GM18508 (cell line): Measurements from ENCODE around the gene TTC33.
"Not testable (repeated sequence)": the region's sequence is repeated elsewhere in the genome, so short reads cannot be mapped to it uniquely, and the experiment has no call there.

Experiments
- ATAC-seq: cut with Tn5 transposase; IDR thresholded peaks from one replicate; pipeline ENCODE4 v1.9.1; 2021; ENCODE audit warnings: moderate number of reproducible peaks; ENCODE audit not compliant: insufficient read depth, unreplicated experiment

TTC33 gene

DNA sequence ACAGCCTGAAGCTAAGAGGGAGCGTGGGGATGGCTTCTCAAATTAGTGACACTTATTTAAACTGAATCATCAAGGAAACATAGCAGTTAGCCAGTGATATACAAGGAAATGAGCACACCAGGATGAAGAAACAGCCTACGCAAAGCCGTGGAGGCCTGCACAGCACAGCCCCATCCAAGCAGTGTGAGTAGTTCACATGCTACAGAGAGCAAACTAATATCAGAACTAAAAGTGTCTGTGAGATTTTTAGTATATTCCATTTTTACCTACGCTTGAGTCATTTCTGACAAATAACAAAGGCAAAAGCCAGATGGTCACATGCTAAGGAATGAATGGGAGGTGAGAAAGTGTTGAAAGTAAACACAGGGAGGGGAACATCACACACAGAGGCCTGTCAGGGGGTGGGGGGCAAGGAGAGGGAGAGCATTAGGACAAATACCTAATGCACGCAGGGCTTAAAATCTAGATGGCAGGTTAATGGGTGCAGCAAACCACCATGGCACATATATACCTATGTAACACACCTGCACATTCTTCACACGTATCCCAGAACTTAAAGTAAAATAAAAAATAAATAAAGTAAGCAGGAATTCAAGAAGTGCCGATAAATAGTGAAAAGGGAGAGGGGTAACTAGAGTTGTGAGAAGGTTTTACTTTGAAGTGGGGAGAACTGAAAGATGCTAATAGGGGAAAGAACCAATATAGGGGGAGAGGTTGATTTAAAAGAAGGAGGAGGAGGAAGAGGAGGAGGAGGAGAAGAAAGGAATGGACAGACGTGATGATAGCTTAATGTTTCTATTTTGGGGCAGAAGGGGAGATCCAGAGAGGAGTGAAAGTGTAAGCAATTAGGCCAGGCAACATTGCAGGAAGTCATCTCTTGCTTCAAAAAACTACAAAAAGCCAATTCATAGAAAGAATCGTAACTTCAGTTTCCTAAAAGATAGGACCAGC, 177.0 kb downstream of the TTC33 start:
- peak; percentile 93 for ATAC-seq

DNA sequence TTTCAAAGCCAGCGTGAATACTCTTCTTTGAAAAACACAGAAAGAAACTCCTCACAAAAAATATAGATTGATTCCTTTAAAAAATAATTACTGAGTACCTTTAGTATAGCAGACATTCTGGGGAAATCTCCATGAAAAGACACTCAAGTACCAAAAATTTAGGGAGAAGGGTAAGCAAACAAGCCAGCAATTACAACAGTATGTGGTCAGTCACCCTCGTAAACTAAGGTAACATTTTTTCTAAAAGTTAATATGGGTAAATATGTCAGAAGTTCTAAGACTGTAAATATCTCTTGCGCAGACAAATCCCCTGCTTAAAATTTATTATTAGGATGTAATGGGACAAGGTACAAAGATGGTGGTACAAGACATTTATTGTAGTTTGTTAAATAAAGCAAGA, 178.0 kb downstream of the TTC33 start:
- no peak for ATAC-seq

DNA sequence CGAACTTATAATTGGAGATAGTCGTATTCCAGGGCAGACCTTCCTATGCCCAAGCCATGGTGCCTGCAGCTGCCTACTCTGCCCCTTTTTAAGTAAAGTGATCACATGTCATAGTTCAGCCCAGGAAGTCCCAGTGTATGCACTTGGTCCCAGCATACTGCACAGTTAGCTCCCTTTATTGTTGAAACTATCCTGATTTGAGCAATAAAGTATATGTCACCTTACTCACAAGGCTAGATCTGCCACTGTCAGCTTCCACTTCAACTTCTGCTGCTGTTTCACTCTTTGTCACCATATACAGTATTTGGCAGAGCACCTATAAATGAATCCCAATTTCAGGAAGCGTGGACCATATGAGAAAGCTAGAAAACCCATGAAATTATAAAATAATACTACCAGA, 179.8 kb downstream of the TTC33 start:
- no peak for ATAC-seq

DNA sequence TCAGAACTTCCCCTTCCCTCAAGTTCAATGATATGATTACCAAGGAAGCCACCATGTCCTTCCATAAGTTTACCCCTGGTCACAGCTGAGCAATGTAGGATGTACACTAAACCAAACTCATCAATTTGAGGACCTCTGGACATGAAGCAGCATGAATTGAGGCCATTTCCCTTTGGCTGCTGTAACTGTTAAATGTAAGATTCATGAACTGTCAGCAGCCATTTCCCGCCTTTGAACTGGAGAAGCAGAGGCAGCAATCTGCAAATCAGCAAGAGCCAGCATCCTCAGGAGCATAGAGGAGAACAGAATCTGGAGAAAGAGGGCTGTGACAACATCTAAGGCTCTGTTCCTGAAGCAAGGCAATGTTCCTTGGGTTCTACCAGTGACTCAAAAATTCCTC, 180.3 kb downstream of the TTC33 start:
- no peak for ATAC-seq

DNA sequence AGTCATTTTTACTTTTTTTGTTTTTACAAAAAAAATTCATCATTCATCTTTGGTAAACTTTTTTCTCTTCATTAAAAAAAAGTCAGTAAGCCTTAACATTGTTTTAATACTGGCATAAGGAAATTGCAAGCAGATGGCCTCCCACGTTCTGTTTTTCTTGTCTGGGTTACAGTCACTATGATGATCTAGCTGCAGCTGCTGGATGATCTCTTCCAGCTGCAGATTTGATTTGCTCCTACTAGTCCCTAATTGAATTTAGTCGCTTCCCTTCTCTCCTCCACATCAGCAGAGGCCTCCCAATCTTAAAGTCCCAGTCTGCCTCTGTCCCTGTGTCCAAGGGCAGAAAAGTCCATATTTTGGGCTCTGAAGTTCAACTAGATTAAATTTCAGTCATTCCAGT, 182.8 kb downstream of the TTC33 start:
- no peak for ATAC-seq

DNA sequence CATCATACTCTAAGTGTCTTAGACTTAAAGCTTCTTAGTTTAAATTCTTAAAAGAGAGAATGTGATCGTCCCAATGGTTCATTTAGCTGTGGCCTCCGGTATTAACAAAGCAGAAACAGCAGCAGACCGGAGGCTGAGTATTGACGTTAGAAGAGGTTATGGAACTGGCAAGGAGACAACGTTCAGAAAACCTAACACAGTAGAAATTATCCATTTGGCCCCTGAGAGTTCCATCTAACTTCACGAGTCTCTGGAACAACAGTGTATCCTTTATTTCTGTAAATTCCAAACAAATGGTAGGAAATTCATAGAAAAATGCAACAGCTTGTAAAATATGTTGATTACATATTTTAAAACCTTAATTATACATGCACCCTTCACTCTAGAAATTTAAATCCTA, 183.4 kb downstream of the TTC33 start:
- no peak for ATAC-seq

DNA sequence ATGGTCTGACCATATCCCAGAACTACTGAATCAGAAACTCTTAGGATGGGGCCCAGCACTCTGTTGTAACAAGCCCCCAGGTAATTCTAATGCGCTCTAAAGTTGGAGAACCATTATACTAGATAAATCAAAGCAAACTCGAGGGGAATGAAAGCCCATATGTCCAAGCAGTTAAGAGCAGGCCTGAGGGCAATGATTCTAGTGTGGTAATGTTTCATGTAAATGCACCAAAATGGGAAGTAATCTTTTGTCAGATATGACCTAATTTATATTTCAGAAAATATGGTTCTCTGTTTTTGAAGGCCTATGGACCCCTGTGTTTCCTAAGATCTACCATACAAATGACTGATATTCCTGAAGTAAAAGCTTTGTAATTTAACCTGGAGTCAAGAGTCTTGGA, 184.0 kb downstream of the TTC33 start:
- no peak for ATAC-seq

DNA sequence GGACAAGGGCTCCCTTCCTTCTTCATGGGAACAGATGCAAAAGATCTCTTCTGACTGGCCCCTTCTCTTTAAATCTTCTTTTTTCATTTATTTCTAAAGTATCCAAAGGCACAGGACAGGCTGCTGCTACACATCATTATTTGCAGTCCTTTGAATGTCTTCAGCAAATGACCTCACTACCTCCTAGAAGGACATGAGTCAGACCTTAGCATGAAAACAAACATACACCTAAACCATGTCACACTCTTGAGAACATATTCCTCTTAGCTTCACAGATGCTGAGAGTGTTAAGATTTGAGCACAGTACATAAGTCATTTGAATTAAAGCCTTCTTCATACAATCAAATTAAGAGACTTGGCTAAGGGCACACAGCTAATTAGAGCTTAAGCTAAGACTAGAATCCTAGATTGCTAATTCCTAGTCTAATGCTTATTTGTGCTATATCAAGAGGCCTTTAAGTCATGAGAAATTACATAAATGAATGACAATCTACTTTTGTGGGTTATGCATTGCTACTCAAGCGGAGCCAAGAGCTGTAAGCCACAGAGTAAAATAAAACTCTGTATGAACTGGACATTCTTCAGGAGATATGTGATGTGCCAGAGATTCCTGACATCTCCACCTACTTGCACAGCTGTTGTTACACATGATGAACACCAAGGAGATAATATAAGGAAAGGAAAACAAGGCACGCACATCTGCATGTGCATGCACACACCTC, 185.2 kb downstream of the TTC33 start:
- peak; percentile 89 for ATAC-seq

DNA sequence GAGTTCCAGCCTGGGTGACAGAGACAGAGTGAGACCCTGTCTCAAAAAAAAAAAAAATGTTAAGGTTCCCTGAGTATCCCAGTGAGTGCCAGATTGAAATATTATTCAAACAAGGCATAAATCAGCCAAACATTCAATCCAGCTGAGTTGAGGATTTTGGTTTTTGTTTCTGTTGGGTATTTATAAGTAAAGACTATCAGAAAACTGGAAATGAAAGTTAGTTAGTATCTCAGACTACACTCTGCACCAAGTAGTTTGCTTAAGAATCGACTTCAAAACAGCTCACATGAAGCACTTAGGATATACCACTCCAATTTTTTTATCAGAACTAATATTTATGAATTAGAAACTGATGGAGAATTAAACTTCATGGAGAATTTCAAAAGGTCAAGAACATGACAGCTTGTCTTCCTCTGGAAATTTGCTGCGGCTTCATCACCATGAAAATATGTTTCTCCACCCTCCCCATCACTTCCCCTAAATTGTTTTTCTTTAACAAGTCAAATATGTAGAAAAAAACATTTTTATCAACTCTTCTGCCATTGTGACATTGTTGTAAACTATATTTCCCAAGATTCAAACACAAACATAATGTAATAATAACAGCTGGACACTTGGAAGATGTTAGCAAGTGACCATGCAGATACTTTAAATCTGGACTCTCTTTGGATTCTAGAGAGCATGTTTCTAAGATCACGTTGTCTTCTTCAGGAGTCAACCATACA, 186.1 kb downstream of the TTC33 start:
- ATAC-seq: no peak

DNA sequence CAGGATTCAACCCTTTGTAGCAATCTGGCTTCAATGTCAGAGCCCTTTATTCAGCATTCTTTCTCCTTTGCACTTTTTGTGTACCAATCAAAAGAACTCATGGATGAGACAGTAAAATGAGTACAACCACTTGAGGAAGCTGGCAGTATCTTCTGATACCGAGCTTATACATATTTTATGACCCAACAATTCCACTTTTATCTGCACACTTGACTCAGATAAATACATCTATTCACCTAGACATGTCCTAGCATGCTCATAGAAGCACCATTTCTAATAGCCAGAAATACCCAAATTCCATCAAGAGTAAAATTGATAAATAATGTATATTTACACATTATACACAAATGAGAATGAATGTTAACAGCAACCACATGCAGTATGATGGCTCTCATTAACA, 187.2 kb downstream of the TTC33 start:
- no peak for ATAC-seq

DNA sequence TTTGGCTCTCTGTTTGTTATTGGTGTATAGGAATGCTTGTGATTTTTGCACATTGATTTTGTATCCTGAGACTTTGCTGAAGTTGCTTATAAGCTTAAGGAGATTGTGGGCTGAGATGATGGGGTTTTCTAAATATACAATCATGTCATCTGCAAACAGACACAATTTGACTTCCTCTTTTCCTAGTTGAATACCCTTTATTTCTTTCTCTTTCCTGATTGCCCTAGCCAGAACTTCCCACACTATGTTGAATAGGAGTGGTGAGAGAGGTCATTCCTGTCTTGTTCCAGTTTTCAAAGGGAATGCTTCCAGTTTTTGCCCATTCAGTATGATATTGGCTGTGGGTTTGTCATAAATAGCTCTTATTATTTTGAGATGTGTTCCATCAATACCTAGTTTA, 192.6 kb downstream of the TTC33 start:
- ATAC-seq: not testable (repeated sequence)

DNA sequence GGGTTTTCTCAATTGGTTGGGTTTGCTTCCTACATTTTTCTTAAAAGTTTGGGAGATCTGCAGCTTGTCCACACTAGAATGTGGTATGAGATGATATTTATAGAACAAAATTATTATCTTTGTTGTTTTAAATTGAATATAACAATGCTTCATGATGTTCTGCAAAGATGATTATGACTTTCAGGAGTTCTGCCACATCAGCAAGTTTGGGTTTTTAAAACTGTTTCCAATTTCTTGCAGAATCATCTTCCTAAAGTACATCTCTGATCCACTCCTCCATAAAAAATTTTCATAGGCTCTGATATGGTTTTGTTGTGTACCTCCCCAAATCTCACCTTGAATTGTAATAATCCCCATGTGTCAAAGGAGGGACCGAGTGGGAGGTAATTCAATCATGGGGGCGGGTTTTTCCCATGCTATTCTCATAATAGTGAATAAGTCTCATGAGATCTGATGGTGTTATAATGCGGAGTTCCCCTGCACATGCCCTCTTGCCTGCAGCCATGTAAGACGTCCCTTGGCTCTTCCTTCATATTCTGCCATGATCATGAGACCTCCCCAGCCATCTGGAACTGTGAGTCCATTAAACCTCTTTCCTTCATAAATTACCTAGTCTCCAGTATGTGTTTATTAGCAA, 195.2 kb downstream of the TTC33 start:
- no peak for ATAC-seq

DNA sequence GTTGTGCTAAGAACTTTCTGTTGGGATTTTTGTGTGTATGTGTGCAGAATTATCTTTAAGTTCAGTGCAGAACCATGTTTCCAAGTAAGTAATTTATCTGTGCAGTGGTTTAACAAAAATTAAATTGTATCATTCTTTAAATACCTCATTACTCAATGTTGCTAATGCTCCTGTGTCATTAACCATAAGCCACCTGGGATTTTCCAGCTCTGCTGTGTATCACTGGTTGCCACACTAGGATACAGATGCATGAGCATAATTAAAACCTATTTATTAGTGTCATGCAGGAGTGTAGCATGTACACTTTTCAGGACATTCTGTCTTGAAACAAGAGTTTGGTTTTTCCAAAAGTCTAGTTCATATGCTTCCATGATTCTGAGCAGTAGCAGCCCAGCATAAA, 196.5 kb downstream of the TTC33 start:
- no peak for ATAC-seq

DNA sequence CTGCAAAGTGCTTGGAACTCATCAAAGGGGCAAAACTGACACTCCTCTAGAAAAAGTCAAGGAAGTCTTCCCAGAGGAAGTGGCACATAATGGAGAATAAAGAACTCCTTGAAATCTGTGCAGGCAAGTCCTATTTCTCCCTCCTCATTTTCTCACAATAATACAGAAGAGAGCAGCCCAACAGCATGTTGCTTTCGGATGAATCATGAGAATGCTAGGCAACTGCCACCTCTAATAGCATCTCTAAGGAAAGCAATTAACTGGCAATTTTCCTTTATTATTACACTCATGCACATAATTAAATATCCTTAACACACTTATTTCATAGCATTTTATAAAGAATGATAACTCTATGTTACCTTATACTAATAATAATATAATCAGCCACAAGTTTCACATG, 198.3 kb downstream of the TTC33 start:
- ATAC-seq: no peak

DNA sequence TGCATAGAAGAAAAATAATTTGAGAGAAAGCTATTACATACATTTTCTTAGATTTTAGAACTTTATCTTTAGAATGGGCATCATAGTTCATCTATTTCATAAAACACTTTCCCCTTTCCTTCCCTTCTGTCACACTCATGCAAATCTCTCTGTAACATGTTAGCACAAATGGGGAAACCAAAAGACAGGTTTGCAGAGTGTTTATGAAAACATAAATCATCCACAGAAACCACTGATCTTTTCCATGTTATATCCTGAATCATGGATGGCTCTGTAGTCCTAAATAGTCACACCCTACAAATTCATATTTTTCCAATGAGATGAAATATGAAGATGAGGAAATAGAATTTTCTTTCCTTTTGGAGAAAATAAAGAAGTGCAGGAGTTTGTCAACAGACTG, 198.9 kb downstream of the TTC33 start:
- no peak for ATAC-seq

DNA sequence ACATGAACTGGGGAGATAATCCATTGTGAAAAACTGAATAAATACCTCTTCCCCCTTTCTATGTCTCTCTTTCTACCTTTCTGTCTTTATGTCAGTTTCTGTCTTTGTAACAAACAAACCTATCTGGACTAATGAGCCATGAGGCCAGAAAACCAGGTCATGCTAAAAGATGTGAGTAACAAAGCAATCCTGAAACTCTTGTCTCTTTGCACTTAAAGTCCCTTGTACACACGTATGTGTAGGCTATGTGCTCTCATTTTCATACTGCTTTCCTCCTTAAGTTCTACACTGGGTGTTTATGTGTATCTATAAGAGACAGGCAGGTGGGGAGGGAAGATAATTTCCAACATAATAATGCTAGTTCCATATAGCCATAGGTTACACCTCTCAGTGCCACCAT, 199.9 kb downstream of the TTC33 start:
- ATAC-seq: no peak

DNA sequence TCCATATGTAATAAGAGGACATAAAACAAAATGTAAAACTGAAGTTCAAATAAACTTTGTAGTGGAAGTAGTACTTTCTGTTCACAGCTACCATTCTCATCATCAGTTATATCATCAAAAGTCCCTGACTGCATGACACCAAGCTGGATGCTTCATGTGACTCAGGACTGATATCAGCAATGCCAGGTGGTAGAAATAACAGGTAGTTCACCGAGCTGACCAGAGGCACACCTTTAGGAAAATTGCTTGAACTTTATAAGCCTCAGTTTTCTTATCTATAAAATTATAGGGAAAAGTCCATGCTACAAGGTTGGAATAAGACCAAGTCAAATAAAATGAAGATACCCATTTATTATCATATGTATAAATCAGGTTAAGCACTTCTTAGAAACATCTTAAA, 200.9 kb downstream of the TTC33 start:
- ATAC-seq: no peak

DNA sequence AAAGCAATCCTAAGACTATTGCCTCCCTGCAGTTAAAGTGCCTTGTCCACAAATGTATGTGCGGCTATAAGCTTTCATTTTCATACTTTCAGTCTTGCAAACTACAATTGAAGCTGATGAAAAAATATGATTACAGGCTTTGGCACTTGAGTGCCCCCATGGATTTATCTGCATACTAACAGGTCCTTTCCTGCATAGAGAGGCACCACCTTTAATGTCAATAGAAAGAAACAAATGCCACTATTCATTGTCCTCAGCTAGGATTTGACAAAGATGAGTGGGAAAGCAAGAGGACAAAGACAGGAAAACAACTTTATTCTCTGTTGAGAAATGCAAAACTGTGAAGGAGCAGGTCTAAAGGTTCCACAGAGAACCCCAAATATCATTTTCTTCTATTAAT, 201.7 kb downstream of the TTC33 start:
- ATAC-seq: no peak

DNA sequence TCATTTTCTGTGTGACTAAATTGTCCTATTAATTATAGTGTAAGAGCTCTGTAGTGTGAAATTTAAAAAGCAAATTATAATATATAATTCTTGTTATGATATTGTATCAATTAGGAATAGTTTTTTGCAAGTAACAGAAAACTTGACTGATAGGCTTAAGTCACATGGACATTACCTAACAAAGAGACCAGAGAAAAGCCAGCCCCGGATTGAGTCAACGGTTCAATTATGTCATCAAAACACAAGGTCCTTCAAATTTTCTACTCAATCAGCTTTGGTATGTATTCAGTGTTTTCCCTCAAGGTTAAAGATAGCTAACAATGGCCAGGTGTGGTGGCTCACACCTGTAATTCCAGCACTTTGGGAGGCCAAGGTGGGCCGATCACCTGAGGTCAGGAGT, 202.8 kb downstream of the TTC33 start:
- no peak for ATAC-seq
